GM23338 (cell line): ENCODE results near the gene APC.

Experiments
- CREB1 ChIP-seq: fragments of 250-450 bp; sonication (Bioruptor Pico); IDR thresholded peaks from 2 replicates; pipeline ENCODE4 v1.5.0; 2020; ENCODE audit warnings: low read depth, mild to moderate bottlenecking, moderate library complexity
- EZH2 ChIP-seq: fragments of 200-600 bp; sonication (generic); IDR thresholded peaks from one replicate; pipeline ENCODE4 v1.8.0; 2017; ENCODE audit warnings: antibody characterized with exemption, mild to moderate bottlenecking, low read depth; ENCODE audit not compliant: unreplicated experiment
- EZH2phosphoT487 ChIP-seq: fragments of 200-600 bp; sonication (generic); IDR thresholded peaks from one replicate; pipeline ENCODE4 v1.8.1; 2018; ENCODE audit warnings: antibody characterized with exemption; ENCODE audit not compliant: unreplicated experiment
- NANOG ChIP-seq: IDR thresholded peaks from 2 replicates; pipeline ENCODE4 v1.6.1; 2016; ENCODE audit warnings: antibody characterized with exemption, borderline replicate concordance
- POLR2AphosphoS5 ChIP-seq: IDR thresholded peaks from 2 replicates; pipeline ENCODE4 v1.6.1; 2016; ENCODE audit warnings: antibody characterized with exemption, low read depth
- REST ChIP-seq: IDR thresholded peaks from one replicate; pipeline ENCODE4 v1.6.1; 2018; ENCODE audit warnings: antibody characterized with exemption; ENCODE audit not compliant: unreplicated experiment
- STAT1 ChIP-seq: IDR thresholded peaks from one replicate; pipeline ENCODE4 v1.6.1; 2016; ENCODE audit warnings: antibody characterized with exemption; ENCODE audit not compliant: unreplicated experiment
- ZNF114 ChIP-seq: fragments of 250-450 bp; sonication (Bioruptor Pico); IDR thresholded peaks from 2 replicates; pipeline ENCODE4 v1.5.0; 2020; ENCODE audit warnings: mild to moderate bottlenecking, moderate library complexity
- ZNF331 ChIP-seq: fragments of 250-450 bp; sonication (Bioruptor Pico); IDR thresholded peaks from 2 replicates; pipeline ENCODE4 v1.5.0; 2020; ENCODE audit warnings: low read depth, mild to moderate bottlenecking, moderate library complexity
- TF ChIP-seq, protein P1 (sequence below), 2 experiments: fragments of 200-600 bp in 1 of 2; sonication (generic) in 1 of 2; conservative IDR thresholded peaks; 2 replicates each; pipeline versions ENCODE4 v1.5.1 to v1.6.1; 2016 to 2017; ENCODE audit warnings: antibody characterized with exemption in 2 of 2, low read depth in 2 of 2, mild to moderate bottlenecking in 2 of 2, moderate library complexity in 1 of 2
- TF ChIP-seq, protein P2 (sequence below): IDR thresholded peaks from 2 replicates; pipeline ENCODE4 v1.6.1; 2016; ENCODE audit warnings: antibody characterized with exemption
- TF ChIP-seq, protein P3 (sequence below): fragments of 250-450 bp; sonication (Bioruptor Pico); IDR thresholded peaks from 2 replicates; pipeline ENCODE4 v1.5.0; 2020; ENCODE audit warnings: mild to moderate bottlenecking, moderate library complexity

DNA sequence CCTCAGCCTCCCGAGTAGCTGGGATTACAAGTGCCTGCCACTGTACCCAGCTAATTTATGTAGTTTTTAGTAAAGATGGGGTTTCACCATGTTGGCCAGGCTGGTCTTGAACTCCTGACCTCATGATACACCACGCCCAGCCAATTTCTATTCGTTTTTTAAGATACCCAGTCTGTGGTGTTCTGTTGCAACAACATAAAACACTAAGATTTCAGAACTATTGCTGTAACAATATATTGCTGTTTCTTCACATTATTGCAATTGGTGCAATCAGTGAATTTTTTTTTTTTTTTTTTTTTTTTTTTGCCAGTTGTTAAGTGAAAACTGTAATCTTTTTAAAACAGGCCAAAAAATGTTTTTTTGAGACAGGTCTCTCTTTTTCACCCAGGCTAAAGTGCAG is 133.3 kb downstream of the APC start:
- TF ChIP-seq, protein P1, sequence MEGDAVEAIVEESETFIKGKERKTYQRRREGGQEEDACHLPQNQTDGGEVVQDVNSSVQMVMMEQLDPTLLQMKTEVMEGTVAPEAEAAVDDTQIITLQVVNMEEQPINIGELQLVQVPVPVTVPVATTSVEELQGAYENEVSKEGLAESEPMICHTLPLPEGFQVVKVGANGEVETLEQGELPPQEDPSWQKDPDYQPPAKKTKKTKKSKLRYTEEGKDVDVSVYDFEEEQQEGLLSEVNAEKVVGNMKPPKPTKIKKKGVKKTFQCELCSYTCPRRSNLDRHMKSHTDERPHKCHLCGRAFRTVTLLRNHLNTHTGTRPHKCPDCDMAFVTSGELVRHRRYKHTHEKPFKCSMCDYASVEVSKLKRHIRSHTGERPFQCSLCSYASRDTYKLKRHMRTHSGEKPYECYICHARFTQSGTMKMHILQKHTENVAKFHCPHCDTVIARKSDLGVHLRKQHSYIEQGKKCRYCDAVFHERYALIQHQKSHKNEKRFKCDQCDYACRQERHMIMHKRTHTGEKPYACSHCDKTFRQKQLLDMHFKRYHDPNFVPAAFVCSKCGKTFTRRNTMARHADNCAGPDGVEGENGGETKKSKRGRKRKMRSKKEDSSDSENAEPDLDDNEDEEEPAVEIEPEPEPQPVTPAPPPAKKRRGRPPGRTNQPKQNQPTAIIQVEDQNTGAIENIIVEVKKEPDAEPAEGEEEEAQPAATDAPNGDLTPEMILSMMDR (conservative IDR thresholded peaks at IDR 0.05; ENCODE audit: low read depth in 2 of 2), result no peak
- TF ChIP-seq ZNF114, result no peak
- no peak for TF ChIP-seq POLR2AphosphoS5
- TF ChIP-seq CREB1, result no peak
- TF ChIP-seq, protein P2, sequence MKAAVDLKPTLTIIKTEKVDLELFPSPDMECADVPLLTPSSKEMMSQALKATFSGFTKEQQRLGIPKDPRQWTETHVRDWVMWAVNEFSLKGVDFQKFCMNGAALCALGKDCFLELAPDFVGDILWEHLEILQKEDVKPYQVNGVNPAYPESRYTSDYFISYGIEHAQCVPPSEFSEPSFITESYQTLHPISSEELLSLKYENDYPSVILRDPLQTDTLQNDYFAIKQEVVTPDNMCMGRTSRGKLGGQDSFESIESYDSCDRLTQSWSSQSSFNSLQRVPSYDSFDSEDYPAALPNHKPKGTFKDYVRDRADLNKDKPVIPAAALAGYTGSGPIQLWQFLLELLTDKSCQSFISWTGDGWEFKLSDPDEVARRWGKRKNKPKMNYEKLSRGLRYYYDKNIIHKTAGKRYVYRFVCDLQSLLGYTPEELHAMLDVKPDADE, result no peak
- no peak for TF ChIP-seq EZH2phosphoT487
- TF ChIP-seq EZH2, result no peak
- TF ChIP-seq ZNF331 (CRISPR knock-in tag), result no peak
- TF ChIP-seq REST, result no peak
- TF ChIP-seq, protein P3, sequence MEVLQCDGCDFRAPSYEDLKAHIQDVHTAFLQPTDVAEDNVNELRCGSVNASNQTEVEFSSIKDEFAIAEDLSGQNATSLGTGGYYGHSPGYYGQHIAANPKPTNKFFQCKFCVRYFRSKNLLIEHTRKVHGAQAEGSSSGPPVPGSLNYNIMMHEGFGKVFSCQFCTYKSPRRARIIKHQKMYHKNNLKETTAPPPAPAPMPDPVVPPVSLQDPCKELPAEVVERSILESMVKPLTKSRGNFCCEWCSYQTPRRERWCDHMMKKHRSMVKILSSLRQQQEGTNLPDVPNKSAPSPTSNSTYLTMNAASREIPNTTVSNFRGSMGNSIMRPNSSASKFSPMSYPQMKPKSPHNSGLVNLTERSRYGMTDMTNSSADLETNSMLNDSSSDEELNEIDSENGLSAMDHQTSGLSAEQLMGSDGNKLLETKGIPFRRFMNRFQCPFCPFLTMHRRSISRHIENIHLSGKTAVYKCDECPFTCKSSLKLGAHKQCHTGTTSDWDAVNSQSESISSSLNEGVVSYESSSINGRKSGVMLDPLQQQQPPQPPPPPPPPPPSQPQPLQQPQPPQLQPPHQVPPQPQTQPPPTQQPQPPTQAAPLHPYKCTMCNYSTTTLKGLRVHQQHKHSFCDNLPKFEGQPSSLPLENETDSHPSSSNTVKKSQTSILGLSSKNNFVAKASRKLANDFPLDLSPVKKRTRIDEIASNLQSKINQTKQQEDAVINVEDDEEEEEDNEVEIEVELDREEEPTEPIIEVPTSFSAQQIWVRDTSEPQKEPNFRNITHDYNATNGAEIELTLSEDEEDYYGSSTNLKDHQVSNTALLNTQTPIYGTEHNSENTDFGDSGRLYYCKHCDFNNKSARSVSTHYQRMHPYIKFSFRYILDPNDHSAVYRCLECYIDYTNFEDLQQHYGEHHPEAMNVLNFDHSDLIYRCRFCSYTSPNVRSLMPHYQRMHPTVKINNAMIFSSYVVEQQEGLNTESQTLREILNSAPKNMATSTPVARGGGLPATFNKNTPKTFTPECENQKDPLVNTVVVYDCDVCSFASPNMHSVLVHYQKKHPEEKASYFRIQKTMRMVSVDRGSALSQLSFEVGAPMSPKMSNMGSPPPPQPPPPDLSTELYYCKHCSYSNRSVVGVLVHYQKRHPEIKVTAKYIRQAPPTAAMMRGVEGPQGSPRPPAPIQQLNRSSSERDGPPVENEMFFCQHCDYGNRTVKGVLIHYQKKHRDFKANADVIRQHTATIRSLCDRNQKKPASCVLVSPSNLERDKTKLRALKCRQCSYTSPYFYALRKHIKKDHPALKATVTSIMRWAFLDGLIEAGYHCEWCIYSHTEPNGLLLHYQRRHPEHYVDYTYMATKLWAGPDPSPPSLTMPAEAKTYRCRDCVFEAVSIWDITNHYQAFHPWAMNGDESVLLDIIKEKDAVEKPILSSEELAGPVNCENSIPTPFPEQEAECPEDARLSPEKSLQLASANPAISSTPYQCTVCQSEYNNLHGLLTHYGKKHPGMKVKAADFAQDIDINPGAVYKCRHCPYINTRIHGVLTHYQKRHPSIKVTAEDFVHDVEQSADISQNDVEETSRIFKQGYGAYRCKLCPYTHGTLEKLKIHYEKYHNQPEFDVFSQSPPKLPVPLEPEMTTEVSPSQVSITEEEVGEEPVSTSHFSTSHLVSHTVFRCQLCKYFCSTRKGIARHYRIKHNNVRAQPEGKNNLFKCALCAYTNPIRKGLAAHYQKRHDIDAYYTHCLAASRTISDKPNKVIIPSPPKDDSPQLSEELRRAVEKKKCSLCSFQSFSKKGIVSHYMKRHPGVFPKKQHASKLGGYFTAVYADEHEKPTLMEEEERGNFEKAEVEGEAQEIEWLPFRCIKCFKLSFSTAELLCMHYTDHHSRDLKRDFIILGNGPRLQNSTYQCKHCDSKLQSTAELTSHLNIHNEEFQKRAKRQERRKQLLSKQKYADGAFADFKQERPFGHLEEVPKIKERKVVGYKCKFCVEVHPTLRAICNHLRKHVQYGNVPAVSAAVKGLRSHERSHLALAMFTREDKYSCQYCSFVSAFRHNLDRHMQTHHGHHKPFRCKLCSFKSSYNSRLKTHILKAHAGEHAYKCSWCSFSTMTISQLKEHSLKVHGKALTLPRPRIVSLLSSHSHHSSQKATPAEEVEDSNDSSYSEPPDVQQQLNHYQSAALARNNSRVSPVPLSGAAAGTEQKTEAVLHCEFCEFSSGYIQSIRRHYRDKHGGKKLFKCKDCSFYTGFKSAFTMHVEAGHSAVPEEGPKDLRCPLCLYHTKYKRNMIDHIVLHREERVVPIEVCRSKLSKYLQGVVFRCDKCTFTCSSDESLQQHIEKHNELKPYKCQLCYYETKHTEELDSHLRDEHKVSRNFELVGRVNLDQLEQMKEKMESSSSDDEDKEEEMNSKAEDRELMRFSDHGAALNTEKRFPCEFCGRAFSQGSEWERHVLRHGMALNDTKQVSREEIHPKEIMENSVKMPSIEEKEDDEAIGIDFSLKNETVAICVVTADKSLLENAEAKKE (CRISPR knock-in tag), result no peak
- TF ChIP-seq STAT1, result no peak
- TF ChIP-seq NANOG, result no peak
